HG02981 (cell line): Measurements from ENCODE around the gene ASIC2.

ENCODE experiments used
- ATAC-seq: cut with Tn5 transposase; IDR thresholded peaks from one replicate; pipeline ENCODE4 v1.9.1; 2021; ENCODE audit warnings: mild to moderate bottlenecking, moderate library complexity; ENCODE audit not compliant: unreplicated experiment

ASIC2 gene

GRCh38 chr17:33039874-33040273 is 253.2 kb downstream of the ASIC2 start:
- no peak for ATAC-seq

DNA sequence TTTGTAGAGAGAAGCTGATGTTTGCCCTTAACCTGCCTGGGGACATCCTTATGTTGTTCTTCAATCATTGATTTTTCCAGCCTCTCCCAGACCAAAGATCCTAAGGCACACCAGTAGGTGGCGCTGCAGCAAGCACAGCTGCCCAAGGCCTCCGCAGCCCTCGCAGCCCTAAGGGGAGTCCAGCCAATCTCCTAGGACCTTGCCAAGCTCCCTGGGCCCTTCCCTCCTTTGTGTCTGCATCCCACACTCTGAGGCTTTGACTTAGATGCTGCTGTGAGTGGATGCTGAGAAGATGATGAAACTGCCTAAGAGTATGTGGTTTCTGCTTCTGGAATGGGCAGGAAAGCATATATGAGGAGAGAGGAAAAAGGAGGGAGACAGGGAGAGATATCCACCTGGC is 254.4 kb downstream of the ASIC2 start:
- no peak for ATAC-seq

DNA sequence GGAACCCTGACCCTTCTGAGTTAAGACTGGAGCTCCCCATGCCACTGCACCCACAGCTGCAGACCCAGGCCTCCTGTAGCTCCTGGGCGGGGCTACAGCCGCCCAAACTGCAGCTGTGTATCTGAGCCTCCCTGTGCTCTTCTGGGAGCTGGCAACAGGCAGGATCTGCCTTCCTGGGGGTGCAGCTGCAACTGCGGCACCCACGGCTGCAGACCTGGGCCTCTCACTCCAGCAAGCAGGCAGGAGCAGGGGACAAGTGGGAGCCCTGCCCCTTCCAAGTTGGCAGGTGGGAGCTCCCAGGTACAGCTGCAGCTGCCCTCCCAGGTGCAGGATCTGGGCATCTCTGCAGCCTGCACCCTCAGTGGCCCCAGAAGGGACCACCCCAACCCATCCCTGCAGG is 259.9 kb downstream of the ASIC2 start:
- no peak for ATAC-seq

DNA sequence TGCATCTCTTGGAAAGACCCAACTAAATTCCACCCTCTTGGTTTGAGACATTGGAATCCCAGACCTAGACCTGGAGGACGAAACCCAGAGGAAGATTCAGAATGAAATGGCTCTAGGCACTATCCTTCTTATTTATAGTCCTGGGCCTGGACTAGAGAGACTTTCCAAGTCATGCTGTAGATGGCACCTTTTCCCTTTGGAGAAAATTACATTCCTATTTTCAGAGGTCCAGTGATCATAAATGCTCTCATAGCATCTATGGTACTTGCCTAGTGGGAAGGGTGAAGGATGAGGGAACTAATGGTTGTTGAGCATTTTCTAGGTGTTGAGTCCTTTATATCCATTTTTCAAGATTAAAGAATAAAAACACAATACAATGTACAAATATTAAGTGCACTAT is 264.3 kb downstream of the ASIC2 start:
- no peak for ATAC-seq

DNA sequence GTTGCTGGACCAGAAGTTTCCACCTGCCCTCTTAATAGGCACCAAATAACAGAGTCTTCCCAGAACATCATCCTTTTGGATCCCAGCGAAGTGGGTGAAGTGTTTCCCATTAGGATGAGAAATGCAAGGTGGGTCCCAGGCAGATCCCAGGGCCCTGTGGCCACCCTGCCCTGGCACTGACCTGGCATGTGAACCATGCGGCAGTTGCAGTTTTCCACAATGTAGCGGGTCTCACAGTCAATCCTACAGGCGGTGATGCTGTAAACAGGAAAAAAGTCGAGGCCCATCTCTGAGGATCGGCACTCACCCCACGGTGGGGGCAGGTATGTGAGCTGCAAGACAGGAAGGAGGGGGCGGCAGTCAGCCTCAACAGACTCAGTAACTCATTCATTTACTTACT is 265.0 kb downstream of the ASIC2 start:
- no peak for ATAC-seq

GRCh38 chr17:33024688-33025486 is 268.2 kb downstream of the ASIC2 start:
- ATAC-seq = no peak

GRCh38 chr17:33023790-33024189 is 269.3 kb downstream of the ASIC2 start:
- no peak for ATAC-seq

- ATAC-seq = no peak
Observed at GRCh38 chr17:33021731-33022408, 271.2 kb downstream of the ASIC2 start.

- no peak for ATAC-seq
Observed at GRCh38 chr17:33019161-33019890, 273.8 kb downstream of the ASIC2 start.

GRCh38 chr17:33017366-33017765 is 275.7 kb downstream of the ASIC2 start:
- no peak for ATAC-seq

- ATAC-seq = no peak
Observed at GRCh38 chr17:33016920-33017319, 276.2 kb downstream of the ASIC2 start.

GRCh38 chr17:33015716-33016346 is 277.3 kb downstream of the ASIC2 start:
- no peak for ATAC-seq

DNA sequence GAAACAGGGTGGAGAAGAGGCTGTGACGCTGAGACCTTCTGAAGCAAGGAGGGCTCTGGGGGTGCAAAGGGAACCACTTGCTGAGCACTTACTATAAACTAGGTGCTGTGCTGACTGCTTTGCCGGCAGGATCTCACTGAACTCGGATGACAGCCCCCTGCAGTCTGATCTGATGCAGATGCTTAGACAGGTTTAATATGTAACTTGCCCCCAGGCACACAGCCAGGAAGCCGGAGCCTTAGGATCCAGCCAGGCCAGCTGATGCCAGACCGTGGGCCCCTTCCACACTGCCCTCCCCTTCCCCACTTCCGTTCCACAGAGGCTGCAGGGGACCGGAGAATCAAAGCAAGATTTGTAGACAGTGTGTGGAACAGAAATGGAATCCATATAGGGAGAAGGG is 278.3 kb downstream of the ASIC2 start:
- no peak for ATAC-seq

- ATAC-seq = no peak
Observed at GRCh38 chr17:33013596-33014375, 279.3 kb downstream of the ASIC2 start.

- no peak for ATAC-seq
Observed at GRCh38 chr17:33012522-33013033, 280.5 kb downstream of the ASIC2 start.

DNA sequence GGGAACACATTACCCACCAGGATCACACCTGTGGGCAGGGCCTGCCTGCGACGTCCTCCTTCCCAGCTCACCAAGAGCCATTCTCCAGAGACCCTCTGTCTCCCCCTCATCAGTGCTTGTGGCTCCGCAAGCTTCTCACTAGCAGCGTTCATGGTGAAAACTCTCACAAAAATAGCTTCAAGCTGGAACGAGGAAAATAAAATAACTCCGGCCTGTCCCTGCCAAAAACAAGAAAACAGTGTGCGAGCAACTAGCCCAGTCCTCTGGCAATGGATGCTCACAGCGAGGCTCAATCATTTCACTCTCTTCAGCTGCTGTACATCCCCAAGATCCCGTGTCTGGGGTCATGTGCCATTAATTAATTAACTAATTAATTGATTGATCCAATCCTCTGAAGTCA is 283.5 kb downstream of the ASIC2 start:
- ATAC-seq = no peak

GRCh38 chr17:33007186-33007585 is 285.9 kb downstream of the ASIC2 start:
- no peak for ATAC-seq

DNA sequence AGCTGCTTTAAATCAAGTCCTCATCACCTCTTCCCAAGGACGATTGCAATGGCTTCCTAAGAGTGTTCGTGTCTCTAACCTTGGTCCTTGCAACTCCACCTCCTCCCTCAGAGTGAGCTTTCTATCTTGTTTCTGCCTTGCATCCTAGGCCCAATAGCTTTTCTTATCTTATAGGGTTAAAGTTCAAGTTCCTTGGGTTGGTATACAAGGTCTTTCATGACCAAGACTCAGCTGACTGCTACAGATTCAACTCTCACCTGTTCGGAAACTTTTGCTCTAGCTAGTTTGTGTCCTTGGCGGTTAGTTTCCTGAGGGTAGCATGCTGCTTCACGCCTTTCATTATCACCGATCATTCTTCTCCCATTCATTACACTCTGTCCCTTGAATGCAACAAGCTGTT is 290.8 kb downstream of the ASIC2 start:
- ATAC-seq = no peak

DNA sequence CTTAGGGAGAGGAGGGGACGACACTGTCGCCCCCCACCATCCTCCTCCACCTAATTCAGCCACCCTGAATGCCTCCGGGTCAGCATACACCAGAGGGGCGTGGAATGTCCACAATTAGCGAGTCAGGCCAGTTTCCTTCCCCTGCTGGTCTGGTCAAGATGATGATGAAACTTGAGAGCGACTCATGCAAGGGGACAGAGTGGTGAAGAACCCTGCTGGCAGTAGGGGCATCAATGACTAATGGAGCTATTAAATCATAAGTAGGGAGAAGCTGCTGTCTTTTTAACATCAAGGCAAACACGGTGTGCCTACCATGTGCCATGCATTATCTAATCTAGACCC is 294.2 kb downstream of the ASIC2 start:
- no peak for ATAC-seq

DNA sequence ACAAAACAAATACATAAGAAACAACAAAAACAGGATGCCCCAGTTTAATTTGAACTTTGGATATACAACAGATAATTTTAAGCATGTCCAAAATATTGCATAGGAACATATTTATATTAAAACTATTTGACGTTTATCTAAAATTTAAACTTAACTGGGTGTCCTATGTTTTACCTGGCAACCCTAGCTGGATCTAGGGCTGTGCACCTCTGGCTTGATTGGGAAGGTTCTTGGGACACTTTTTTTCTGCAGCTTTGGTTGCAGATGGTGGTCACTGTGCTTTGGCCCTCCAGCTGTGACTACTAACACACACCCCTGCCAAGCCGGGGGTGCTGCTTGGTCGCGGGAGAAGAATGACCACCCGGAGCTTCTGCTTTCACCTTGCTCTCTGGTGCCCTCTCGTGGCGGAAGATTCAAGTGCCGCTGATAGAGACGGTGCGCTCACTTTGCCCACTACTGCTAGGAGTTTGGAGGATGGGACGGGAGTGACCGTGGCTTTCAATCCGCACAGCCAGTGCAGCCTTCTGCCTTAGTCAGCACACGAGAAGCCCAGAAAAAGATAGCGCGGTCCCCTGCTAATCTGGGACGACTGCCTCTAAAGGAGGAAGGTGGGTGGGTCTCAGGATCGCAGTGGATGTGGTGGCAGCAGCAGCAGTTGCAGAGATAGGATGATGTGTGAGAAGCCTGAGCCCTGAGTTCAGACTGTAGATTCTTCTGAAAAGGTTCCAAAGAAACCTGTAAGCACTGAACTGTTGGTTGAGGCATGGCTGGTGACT is 294.8 kb downstream of the ASIC2 start:
- no peak for ATAC-seq
